ENCODE data around the gene NCF2.

GRCh38 chr1:183533617-183534174 is 56.6 kb downstream of the NCF2 start:
- no peak for TF ChIP-seq CTCF (IDR thresholded peaks at IDR 0.05)
- TF ChIP-seq POLR2A (IDR thresholded peaks at IDR 0.05), result no peak

Measured in body of pancreas (tissue), 4 donors.